Colon (tissue), 2 donors: ENCODE results near the gene OR4M2.
"Not testable (repeated sequence)": the region's sequence is repeated elsewhere in the genome, so short reads cannot be mapped to it uniquely, and the experiment has no call there.

Experiments
- FAIRE-seq: peaks from 2 replicates; lab custom pipeline; 2012; peaks lifted over from hg19 to GRCh38; lab: Jason Lieb, UNC
- donor health status: control.
- donor health status: control.

OR4M2 gene, protein sequence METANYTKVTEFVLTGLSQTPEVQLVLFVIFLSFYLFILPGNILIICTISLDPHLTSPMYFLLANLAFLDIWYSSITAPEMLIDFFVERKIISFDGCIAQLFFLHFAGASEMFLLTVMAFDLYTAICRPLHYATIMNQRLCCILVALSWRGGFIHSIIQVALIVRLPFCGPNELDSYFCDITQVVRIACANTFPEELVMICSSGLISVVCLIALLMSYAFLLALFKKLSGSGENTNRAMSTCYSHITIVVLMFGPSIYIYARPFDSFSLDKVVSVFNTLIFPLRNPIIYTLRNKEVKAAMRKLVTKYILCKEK

DNA sequence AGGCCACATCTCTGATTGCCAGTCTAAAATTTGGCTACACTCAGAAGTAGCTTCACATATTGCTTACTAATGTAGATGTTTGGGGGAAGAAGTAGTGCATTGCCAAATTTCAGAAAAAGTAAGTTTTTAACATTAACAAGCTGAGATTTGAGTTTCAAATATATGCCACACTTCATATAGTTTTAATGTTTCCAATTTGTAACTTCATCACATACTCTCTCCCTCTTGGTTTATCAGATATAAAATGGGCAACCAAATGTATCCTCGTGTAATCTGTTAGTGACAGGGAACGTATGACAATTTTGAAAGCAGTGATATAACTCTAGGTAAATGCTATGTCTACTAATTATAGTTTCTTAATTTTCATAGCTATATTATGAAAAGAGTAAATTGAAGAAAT lies at the start of gene OR4M2:
OR4M2 (plus strand) TSS at position 301 of the 400 bp plus-strand sequence; CDS start at position 399, 98 bp downstream.
- not testable (repeated sequence) for FAIRE-seq

DNA sequence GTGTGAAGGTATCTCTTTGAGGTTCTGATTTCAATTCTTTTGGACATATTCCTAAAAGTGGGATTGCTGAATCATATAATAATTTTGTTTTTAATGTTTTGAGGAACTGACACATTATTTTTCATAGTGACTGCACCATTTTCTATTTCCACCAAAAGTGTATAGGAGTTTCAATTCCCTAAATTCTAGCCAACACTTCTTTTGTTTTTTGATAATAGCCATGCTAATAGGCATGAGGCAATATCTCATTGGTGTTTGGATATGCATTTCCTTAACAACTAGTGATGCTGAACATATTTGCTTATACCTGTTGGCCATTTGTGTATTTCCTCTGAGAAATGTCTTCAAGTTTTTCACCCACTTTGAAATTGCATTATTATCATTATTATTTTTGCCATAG lies 11.1 kb upstream of the OR4M2 start:
- not testable (repeated sequence) for FAIRE-seq

DNA sequence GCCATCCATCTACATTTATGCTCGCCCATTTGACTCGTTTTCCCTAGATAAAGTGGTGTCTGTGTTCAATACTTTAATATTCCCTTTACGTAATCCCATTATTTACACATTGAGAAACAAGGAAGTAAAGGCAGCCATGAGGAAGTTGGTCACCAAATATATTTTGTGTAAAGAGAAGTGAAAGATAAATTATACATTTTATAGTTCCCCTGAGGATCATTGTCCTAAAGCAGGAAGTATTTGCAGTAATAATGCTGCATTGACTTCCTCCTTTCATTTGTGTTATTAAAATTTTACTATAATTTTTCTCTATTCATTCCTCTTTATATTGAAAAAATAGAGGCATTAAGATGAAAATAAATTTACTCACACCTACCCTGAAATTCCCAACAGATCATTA lies 1.1 kb downstream of the OR4M2 start:
- not testable (repeated sequence) for FAIRE-seq

DNA sequence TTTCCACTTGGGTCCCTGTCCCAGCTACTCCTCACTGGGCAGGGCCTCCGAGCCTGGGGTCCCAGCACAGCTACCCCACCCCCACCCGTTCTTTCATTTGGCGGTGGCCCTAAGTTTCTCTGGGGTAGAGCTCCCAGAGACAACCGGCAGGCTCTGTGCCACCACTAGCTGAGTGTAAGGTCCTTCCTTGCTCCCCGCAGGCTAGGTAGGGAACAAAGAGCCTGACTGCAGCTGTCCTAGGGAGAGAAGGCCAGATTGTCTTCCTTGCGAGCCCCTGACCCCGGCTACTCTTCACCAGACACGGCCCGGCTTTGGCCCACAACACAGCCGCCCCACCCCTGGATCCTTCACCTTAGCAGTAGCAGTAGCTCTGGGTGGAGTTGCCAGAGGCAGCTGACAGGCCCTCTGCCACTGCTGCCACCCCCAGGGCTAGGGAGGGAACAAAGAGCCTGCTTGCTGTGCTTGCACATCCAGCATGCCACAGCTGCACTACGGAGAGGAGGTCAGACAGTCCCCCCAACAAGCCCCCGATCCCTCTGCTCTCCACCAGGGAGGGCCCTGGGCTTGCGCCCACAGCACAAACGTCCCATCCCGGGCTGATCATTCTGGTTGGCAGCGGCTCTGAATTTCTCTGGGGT lies 18.4 kb downstream of the OR4M2 start:
- not testable (repeated sequence) for FAIRE-seq

DNA sequence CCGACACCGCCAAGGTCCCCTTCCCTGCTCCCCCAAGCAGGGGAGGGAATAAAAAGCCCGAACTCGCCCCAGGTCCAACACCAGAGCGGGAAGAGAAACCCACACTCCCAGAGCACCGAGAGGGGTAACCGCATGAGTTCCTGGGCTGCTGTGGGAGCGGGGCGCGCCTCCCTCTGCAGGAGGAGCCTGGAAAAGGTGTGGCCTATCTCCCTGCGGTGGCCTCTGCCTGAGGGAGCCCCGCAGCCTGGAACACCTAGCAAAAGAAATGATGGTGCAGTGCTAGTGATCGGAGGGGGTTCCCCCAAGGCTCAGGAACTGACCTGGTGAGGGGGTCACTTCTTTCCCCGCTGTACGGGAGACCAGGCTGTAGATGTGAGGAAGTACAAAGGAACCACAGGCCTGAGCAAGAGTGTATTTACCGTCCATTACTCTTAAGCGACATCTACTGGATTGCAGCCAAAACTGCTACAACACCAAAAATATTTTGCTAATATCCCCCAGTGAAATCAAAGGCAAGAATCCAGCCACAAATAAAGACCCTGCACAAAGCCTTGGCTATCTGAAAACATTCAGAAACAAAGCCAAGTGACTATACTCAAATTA lies 19.1 kb downstream of the OR4M2 start:
- not testable (repeated sequence) for FAIRE-seq

DNA sequence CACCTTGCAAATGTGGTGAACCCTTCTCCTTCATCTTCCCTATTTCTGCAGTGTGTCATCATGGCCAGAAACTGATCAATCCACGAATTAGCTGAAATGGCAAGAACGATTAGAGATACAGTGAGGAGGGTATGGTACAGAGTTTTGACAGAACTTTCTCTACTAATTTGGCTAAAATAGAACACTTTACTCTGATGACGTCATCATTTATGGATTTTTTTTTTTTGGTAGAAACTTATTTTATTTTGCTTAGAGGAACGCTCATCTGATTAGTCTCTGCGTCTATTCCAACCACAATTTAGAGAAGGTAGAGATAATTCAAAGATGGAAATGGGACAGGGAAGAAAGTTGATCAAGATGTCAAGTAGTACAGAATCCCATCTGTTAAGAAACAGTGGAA lies 41.7 kb downstream of the OR4M2 start:
- FAIRE-seq: not testable (repeated sequence)
